ENCODE results near the gene GABRA6.
"Not testable (repeated sequence)": the region's sequence is repeated elsewhere in the genome, so short reads cannot be mapped to it uniquely, and the experiment has no call there.

The GABRA6 gene

DNA sequence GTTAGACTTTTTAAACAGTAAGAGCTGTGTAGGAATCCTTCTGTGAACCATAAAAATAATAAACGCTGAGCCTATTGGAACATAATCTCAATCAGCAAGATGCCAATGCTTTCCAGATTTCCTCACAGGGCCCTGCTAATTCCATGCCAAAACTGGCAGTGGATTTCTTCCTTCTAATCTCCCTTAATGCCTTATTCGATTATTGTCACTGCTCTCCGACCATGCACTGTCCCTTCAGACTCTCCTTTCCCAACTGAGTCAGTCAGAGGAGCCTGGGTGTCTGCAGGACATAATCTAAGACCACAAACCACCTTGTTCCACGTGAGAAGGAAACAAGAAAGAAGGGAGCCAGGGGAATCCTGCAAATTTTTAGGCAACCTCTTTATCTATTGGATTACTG is at the start of gene GABRA6:
TSS of gene GABRA6 (plus strand) at position 261 of the 400 bp plus-strand sequence. CDS start 269 bp downstream, outside the sequence.
- TF ChIP-seq, protein P1, sequence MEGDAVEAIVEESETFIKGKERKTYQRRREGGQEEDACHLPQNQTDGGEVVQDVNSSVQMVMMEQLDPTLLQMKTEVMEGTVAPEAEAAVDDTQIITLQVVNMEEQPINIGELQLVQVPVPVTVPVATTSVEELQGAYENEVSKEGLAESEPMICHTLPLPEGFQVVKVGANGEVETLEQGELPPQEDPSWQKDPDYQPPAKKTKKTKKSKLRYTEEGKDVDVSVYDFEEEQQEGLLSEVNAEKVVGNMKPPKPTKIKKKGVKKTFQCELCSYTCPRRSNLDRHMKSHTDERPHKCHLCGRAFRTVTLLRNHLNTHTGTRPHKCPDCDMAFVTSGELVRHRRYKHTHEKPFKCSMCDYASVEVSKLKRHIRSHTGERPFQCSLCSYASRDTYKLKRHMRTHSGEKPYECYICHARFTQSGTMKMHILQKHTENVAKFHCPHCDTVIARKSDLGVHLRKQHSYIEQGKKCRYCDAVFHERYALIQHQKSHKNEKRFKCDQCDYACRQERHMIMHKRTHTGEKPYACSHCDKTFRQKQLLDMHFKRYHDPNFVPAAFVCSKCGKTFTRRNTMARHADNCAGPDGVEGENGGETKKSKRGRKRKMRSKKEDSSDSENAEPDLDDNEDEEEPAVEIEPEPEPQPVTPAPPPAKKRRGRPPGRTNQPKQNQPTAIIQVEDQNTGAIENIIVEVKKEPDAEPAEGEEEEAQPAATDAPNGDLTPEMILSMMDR (IDR thresholded peaks at IDR 0.05; ENCODE audit: extremely low read depth, insufficient read depth, missing control alignments) = no peak
- in situ Hi-C loops (cut with MboI; ENCODE audit: low pct_unique_long_range_greater_than_20kb, low sequenced_read_pairs, unreplicated experiment) = no loop called here
- no peak for DNase-seq (ENCODE audit: low spot score)

DNA sequence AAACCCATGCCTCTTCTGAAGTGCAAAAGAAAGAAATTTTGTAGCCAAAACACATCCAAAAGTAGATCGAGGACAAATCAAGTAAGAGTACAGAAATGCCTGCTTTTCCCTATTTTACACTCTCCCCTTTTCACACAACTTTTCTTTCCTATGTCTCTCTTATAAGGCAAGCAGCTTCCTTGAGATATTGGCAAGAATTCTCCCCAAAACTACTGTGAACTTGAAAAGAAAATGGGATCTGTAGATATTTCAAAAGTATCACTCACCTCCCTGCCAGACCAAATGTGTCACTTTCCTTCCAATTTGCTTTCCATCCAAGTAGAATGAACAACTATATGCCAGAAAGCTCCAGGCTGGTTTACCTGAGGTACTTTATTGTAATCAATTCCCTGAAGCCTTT is 47.9 kb upstream of the GABRA6 start:
- DNase-seq (ENCODE audit: low spot score) = no peak
- TF ChIP-seq, protein P1 (IDR thresholded peaks at IDR 0.05; ENCODE audit: extremely low read depth, insufficient read depth, missing control alignments) = no peak
- in situ Hi-C loops (cut with MboI; ENCODE audit: low pct_unique_long_range_greater_than_20kb, low sequenced_read_pairs, unreplicated experiment) = no loop called here

DNA sequence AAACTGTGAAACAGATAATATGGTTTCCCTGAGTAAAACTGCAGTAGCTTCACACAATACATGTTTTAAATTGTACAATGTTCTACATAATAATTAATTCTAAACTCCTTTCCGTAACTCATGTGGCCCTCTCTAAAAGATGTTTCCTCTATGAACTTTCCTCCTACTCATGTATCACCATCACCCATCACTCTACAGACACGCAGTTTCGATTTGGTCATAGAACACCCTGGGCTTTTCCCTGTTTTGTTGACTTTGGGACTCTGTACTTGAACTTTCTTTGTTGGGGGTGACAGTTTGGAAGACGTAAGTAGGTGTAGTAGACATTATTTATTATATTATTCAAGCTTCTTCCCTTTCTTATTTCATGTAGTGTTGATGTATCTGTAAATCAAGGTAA is 44.1 kb upstream of the GABRA6 start:
- no peak for DNase-seq (ENCODE audit: low spot score)
- TF ChIP-seq, protein P1 (IDR thresholded peaks at IDR 0.05; ENCODE audit: extremely low read depth, insufficient read depth, missing control alignments) = no peak
- in situ Hi-C loops (cut with MboI; ENCODE audit: low pct_unique_long_range_greater_than_20kb, low sequenced_read_pairs, unreplicated experiment) = no loop called here

DNA sequence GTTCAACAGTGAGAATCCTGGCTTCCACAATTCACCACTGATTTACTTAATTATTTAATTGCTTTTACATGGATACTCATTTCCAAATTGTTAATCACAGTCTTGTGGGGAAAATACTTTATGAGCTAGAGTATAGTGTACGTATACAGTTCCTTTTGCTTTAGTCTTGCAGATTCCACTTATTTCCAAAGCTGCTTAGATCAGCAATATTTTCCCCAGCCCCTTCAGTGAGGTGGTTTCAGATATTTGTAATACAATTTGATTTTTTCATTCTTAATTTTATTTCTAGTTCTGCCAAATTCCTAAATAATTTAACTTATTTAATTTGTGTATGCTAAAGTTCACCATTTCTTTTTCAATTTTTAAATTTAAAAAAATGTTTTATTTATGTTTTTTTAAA is 40.3 kb upstream of the GABRA6 start:
- no peak for DNase-seq (ENCODE audit: low spot score)
- TF ChIP-seq, protein P1 (IDR thresholded peaks at IDR 0.05; ENCODE audit: extremely low read depth, insufficient read depth, missing control alignments) = no peak
- in situ Hi-C loops (cut with MboI; ENCODE audit: low pct_unique_long_range_greater_than_20kb, low sequenced_read_pairs, unreplicated experiment) = no loop called here

DNA sequence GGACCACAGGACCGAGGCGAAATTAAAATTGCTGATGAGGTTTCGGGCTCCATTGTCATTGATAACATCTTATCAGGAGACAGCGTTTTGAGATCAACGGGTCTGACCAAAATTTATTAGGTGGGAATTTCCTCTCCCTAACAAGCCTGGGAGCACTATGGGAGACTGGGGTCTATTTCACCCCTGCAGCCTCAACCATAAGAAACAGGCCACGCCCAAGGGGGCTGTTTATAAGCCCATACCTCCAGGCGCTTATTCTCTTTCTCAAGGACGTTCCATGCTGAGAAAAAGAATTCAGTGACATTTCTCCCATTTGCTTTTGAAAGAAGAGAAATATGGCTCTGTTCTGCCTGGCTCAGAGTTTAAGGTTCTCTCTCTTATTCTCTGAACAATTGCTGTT is 33.6 kb upstream of the GABRA6 start:
- in situ Hi-C loops (cut with MboI; ENCODE audit: low pct_unique_long_range_greater_than_20kb, low sequenced_read_pairs, unreplicated experiment); DNase-seq (ENCODE audit: low spot score): not testable (repeated sequence)

DNA sequence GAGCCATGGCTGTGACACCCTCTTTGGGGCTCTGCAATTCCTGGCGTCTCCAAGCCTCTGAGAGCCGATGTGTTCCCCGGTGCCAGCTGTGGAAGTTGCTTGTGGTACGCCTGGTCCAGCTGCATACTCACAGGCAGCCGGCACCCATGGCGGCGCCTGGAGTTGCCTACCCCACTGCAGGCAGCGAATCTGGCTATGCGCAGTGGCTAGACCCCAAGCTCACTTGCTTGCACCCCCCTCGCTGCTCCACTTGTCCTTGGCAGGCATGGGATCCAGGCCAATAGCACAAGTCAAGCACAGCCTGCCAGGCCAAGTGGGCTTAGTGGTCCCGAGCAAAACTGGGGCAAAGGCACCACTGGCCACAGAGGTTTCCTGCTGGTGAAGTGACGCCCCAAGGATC is 24.7 kb upstream of the GABRA6 start:
- TF ChIP-seq, protein P1 (IDR thresholded peaks at IDR 0.05; ENCODE audit: extremely low read depth, insufficient read depth, missing control alignments) = no peak
- in situ Hi-C loops (cut with MboI; ENCODE audit: low pct_unique_long_range_greater_than_20kb, low sequenced_read_pairs, unreplicated experiment) = no loop called here
- no peak for DNase-seq (ENCODE audit: low spot score)

DNA sequence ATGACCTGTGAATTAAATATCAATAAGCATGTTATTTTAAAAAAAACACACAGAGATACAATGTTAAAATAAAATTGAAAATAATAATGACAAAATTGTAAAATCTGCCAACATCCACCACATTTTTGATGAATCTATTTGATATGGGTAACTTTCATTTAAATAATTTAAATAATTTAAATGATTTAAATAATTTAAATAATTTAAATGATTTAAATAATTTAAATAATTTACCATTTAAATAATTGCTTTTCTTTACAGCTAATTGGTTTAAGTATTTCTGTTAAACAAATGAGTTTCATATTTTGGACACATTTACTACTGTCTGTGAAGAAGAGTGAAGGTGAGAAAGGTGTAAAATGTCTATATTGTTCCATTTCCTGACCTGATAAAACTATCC is 22.1 kb upstream of the GABRA6 start:
- DNase-seq (ENCODE audit: low spot score) = no peak
- TF ChIP-seq, protein P1 (IDR thresholded peaks at IDR 0.05; ENCODE audit: extremely low read depth, insufficient read depth, missing control alignments) = no peak
- in situ Hi-C loops (cut with MboI; ENCODE audit: low pct_unique_long_range_greater_than_20kb, low sequenced_read_pairs, unreplicated experiment) = no loop called here

All from GM13977 (cell line).